Measurements from ENCODE around the gene REX1BD.

REX1BD gene

GRCh38 chr19:18634612-18635297 lies 46.2 kb downstream of the REX1BD start:
- Histone ChIP-seq H3K9ac (ENCODE audit: low read depth, low read length) (no peak overlapping the region), H3K27me3 (ENCODE audit: insufficient read depth, low read length) (peaks cover 27% of the 10 kb centered on the region), H3K36me3 (ENCODE audit: insufficient read depth, low read depth, low read length) (no peaks in the 10 kb centered on the region), H3K4me1 (ENCODE audit: insufficient read depth, low read length) (no peaks in the 10 kb centered on the region; the same call in 1 of the 2 replicates), H3K9me3 (ENCODE audit: insufficient read depth, low read depth, low read length) (no peaks in the 10 kb centered on the region), H3K4me3 (ENCODE audit: low read length) (no peak overlapping the region), H3K27ac (ENCODE audit: low read length) (no peak overlapping the region)

DNA sequence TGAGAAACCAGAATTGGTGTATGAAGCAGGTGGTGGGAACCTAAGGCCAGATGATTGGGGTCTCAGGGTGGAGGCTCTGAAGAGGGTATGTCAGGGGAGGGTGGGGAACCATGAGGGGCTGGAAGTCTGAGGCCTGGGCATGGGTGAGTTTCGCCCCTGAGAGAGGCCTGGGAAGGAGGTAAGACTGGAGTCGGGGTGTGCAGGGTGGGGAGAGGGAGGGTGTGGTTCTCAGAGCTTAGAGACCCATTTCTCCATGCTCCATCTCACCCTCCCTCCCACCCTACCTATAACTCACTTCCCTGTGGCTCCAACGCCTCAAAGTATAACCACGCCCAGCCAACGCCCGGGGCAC lies 47.2 kb downstream of the REX1BD start:
- Histone ChIP-seq H3K4me3 (ENCODE audit: low read length) (peak overlapping the region; percentile 35), H3K36me3 (ENCODE audit: insufficient read depth, low read depth, low read length) (no peaks in the 10 kb centered on the region), H3K9me3 (ENCODE audit: insufficient read depth, low read depth, low read length) (no peaks in the 10 kb centered on the region), H3K4me1 (ENCODE audit: insufficient read depth, low read length) (no peaks in the 10 kb centered on the region; the same call in 1 of the 2 replicates), H3K27me3 (ENCODE audit: insufficient read depth, low read length) (peaks cover 24% of the 10 kb centered on the region), H3K27ac (ENCODE audit: low read length) (no peak overlapping the region), H3K9ac (ENCODE audit: low read depth, low read length) (no peak overlapping the region)

- Histone ChIP-seq H3K27me3 (ENCODE audit: insufficient read depth, low read length) (peaks cover 24% of the 10 kb centered on the region), H3K4me1 (ENCODE audit: insufficient read depth, low read length) (no peaks in the 10 kb centered on the region; the same call in 1 of the 2 replicates), H3K36me3 (ENCODE audit: insufficient read depth, low read depth, low read length) (no peaks in the 10 kb centered on the region), H3K9me3 (ENCODE audit: insufficient read depth, low read depth, low read length) (no peaks in the 10 kb centered on the region), H3K4me3 (ENCODE audit: low read length) (peak overlapping the region; percentile 87; the same call in 1 of the 2 replicates), H3K9ac (ENCODE audit: low read depth, low read length) (no peak overlapping the region), H3K27ac (ENCODE audit: low read length) (no peak overlapping the region)
These were observed 47.8 kb downstream of the REX1BD start for GRCh38 chr19:18636183-18636968.

GRCh38 chr19:18636969-18637629 lies 48.5 kb downstream of the REX1BD start, which contains the start of gene KLHL26:
Gene KLHL26 (plus strand): TSS chr19:18637028. CDS start chr19:18637055, 27 bp downstream.
- no peaks in the 10 kb centered on the region for H3K9me3 ChIP-seq (ENCODE audit: insufficient read depth, low read depth, low read length)
- no peaks in the 10 kb centered on the region for H3K36me3 ChIP-seq (ENCODE audit: insufficient read depth, low read depth, low read length)
- H3K9ac ChIP-seq (ENCODE audit: low read depth, low read length), result peak within 1 kb of the TSS; percentile 85
- no peak within 1 kb of the TSS for H3K27ac ChIP-seq (ENCODE audit: low read length)
- H3K4me1 ChIP-seq (ENCODE audit: insufficient read depth, low read length), result no peaks in the 10 kb centered on the region; the same call in 1 of the 2 replicates
- H3K27me3 ChIP-seq (ENCODE audit: insufficient read depth, low read length), result peaks cover 24% of the 10 kb centered on the region
- H3K4me3 ChIP-seq (ENCODE audit: low read length), result peak within 1 kb of the TSS; percentile 87

- Histone ChIP-seq H3K9ac (ENCODE audit: low read depth, low read length) (no peak overlapping the region), H3K4me3 (ENCODE audit: low read length) (peak overlapping the region; percentile 87), H3K9me3 (ENCODE audit: insufficient read depth, low read depth, low read length) (no peaks in the 10 kb centered on the region), H3K4me1 (ENCODE audit: insufficient read depth, low read length) (no peaks in the 10 kb centered on the region; the same call in 1 of the 2 replicates), H3K27ac (ENCODE audit: low read length) (no peak overlapping the region), H3K27me3 (ENCODE audit: insufficient read depth, low read length) (peaks cover 24% of the 10 kb centered on the region), H3K36me3 (ENCODE audit: insufficient read depth, low read depth, low read length) (no peaks in the 10 kb centered on the region)
These were observed 49.4 kb downstream of the REX1BD start for GRCh38 chr19:18637673-18638630.

- Histone ChIP-seq H3K27ac (ENCODE audit: low read length) (no peak overlapping the region), H3K36me3 (ENCODE audit: insufficient read depth, low read depth, low read length) (no peaks in the 10 kb centered on the region), H3K9ac (ENCODE audit: low read depth, low read length) (no peak overlapping the region), H3K4me1 (ENCODE audit: insufficient read depth, low read length) (no peaks in the 10 kb centered on the region; the same call in 1 of the 2 replicates), H3K9me3 (ENCODE audit: insufficient read depth, low read depth, low read length) (no peaks in the 10 kb centered on the region), H3K4me3 (ENCODE audit: low read length) (no peak overlapping the region), H3K27me3 (ENCODE audit: insufficient read depth, low read length) (peaks cover 10% of the 10 kb centered on the region)
These were observed 51.2 kb downstream of the REX1BD start for GRCh38 chr19:18639706-18640243.

All from iPS-20b (cell line).